GM18520 (cell line): ENCODE results near the gene IQGAP2.
A peak's percentile ranks its signal among the peaks of the same experiment; 100 is the strongest.
"Not testable (repeated sequence)": the region's sequence is repeated elsewhere in the genome, so short reads cannot be mapped to it uniquely, and the experiment has no call there.

Experiments
- ATAC-seq: cut with Tn5 transposase; IDR thresholded peaks from one replicate; pipeline ENCODE4 v1.9.1; 2021; ENCODE audit not compliant: unreplicated experiment

IQGAP2 gene

GRCh38 chr5:76735762-76736545, 332.9 kb downstream of the IQGAP2 start:
- ATAC-seq, result no peak

- ATAC-seq, result peak; percentile 29
Observed at GRCh38 chr5:76736679-76737556, 333.8 kb downstream of the IQGAP2 start.

- ATAC-seq, result no peak
Observed at GRCh38 chr5:76737846-76738245, 334.8 kb downstream of the IQGAP2 start.

- ATAC-seq, result not testable (repeated sequence)
Observed at GRCh38 chr5:76741506-76741905, 338.4 kb downstream of the IQGAP2 start.

GRCh38 chr5:76742583-76742982, 339.5 kb downstream of the IQGAP2 start:
- ATAC-seq, result no peak

GRCh38 chr5:76744632-76745031, 341.5 kb downstream of the IQGAP2 start:
- ATAC-seq, result no peak

GRCh38 chr5:76745670-76746069, 342.6 kb downstream of the IQGAP2 start:
- ATAC-seq, result no peak

- ATAC-seq, result no peak
Observed at GRCh38 chr5:76746677-76747076, 343.6 kb downstream of the IQGAP2 start.

- ATAC-seq, result no peak
Observed at GRCh38 chr5:76747706-76748105, 344.6 kb downstream of the IQGAP2 start.

- no peak for ATAC-seq
Observed at GRCh38 chr5:76751291-76751690, 348.2 kb downstream of the IQGAP2 start.

- no peak for ATAC-seq
Observed at GRCh38 chr5:76754668-76755078, 351.6 kb downstream of the IQGAP2 start.

GRCh38 chr5:76755779-76756637, 352.9 kb downstream of the IQGAP2 start:
- ATAC-seq, result no peak

GRCh38 chr5:76757049-76757448, 354.0 kb downstream of the IQGAP2 start:
- ATAC-seq, result no peak
